Left lung (tissue), 10 donors: Measurements from ENCODE around the gene TTC14. TPM values are rescaled to one million over a fixed set of nuclear protein-coding genes. Genes with fewer than 3 reads are reported as not detected.

Source experiments
- ATAC-seq: fragments of 200-7000 bp; cut with Tn5 transposase; one replicate; pipeline ENCODE4 v1.9.1; 2020; ENCODE audit warnings: moderate library complexity
- DNase-seq, 4 donors: peaks; one replicate each; pipeline ENCODE4 v3.0.0-alpha.2; 2013 to 2020
- H3K27ac ChIP-seq, 2 donors: fragments of 200-600 bp; sonication (generic) in 1 of 2; one replicate each; pipeline versions ENCODE4 v1.5.0 to v1.8.0; 2020 to 2021
- H3K27me3 ChIP-seq, 2 donors: fragments of 200-600 bp; sonication (generic) in 1 of 2; one replicate each; pipeline versions ENCODE4 v1.5.0 to v1.8.0; 2020 to 2021
- H3K36me3 ChIP-seq, 2 donors: fragments of 200-600 bp; sonication (generic) in 1 of 2; one replicate each; pipeline versions ENCODE4 v1.5.0 to v1.8.0; 2020 to 2021
- H3K4me1 ChIP-seq, 2 donors: fragments of 200-600 bp; one replicate each; pipeline ENCODE4 v1.8.0; 2021
- H3K4me3 ChIP-seq, 2 donors: fragments of 200-600 bp; sonication (generic) in 1 of 2; one replicate each; pipeline versions ENCODE4 v1.5.0 to v1.8.0; 2020 to 2021; ENCODE audit warnings: mild to moderate bottlenecking in 1 of 2
- H3K9me3 ChIP-seq, 2 donors: fragments of 200-600 bp; sonication (generic) in 1 of 2; one replicate each; pipeline versions ENCODE4 v1.5.0 to v1.8.0; 2020 to 2021
- CTCF ChIP-seq, 2 donors: fragments of 200-600 bp; sonication (generic) in 1 of 2; IDR thresholded peaks; one replicate each; pipeline versions ENCODE4 v1.5.0 to v1.8.0; 2021; ENCODE audit warnings: antibody characterized with exemption in 2 of 2
- intact Hi-C, 2 donors: fragments of 100-400 bp; cut with DNase I; formaldehyde crosslinking; loops; one replicate each; pipeline versions ENCODE4 v1.11.2 to v1.14.2; 2022
- polyA plus RNA-seq, 6 donors: library from polyadenylated mRNA; unstranded; fragments of 120-200 nt; gene quantifications; one replicate each; pipeline ENCODE4 v1.2.1, GENCODE V29; 2013; ENCODE audit not compliant: insufficient read length in 6 of 6
- total RNA-seq, 2 donors: library from RNA; stranded (reverse); fragmentation: NEBNext Ultra II Directional; extraction: Animal tissue kit (Norgen Biotek cat#: 25700); gene quantifications; one replicate each; pipeline ENCODE4 v1.2.1, GENCODE V29; 2021
- donor health status: DM: no; HTN: yes; CAD: no.
- donor health status: DM: no; HTN: no; CAD: no.

The TTC14 gene
- total and polyA plus RNA-seq, 8 donors, result 39.5 to 149 (median 114) TPM

- no peak for ATAC-seq
- Histone ChIP-seq H3K4me1 (no peaks in the 10 kb centered on the region), H3K27ac (no peak overlapping the region), H3K4me3 (no peak overlapping the region), H3K27me3 (peaks cover 0 to 11% of the 10 kb centered on the region in 2 donors), H3K36me3 (peaks cover 0 to 13% of the 10 kb centered on the region in 2 donors), H3K9me3 (no peaks in the 10 kb centered on the region)
- DNase-seq, result no peak
- intact Hi-C loops, result no loop called here
- no peak for TF ChIP-seq CTCF (IDR thresholded peaks at IDR 0.05)
Observed at GRCh38 chr3:180630371-180630770, 28.4 kb downstream of the TTC14 start.

- Histone ChIP-seq H3K4me3 (no peak overlapping the region), H3K36me3 (peaks cover 0 to 5% of the 10 kb centered on the region in 2 donors), H3K9me3 (no peaks in the 10 kb centered on the region), H3K27ac (no peak overlapping the region), H3K4me1 (no peaks in the 10 kb centered on the region), H3K27me3 (peaks cover 0 to 11% of the 10 kb centered on the region in 2 donors)
- intact Hi-C loops, result no loop called here
- no peak for DNase-seq
- no peak for TF ChIP-seq CTCF (IDR thresholded peaks at IDR 0.05)
- no peak for ATAC-seq
Observed at GRCh38 chr3:180631317-180631716, 29.4 kb downstream of the TTC14 start.

- Histone ChIP-seq H3K27ac (no peak overlapping the region), H3K9me3 (no peaks in the 10 kb centered on the region), H3K4me1 (no peaks in the 10 kb centered on the region), H3K27me3 (peaks cover 0 to 11% of the 10 kb centered on the region in 2 donors), H3K36me3 (no peaks in the 10 kb centered on the region), H3K4me3 (no peak overlapping the region)
- ATAC-seq (no peak), DNase-seq (no peak)
- TF ChIP-seq CTCF (IDR thresholded peaks at IDR 0.05), result no peak
- intact Hi-C loops, result no loop called here
Observed at GRCh38 chr3:180633722-180634121, 31.8 kb downstream of the TTC14 start.

GRCh38 chr3:180640987-180641386 is 39.0 kb downstream of the TTC14 start:
- Histone ChIP-seq H3K27me3 (no peaks in the 10 kb centered on the region), H3K36me3 (no peaks in the 10 kb centered on the region), H3K4me1 (no peaks in the 10 kb centered on the region), H3K4me3 (no peak overlapping the region), H3K9me3 (no peaks in the 10 kb centered on the region), H3K27ac (no peak overlapping the region)
- intact Hi-C loops, result no loop called here
- DNase-seq (no peak), ATAC-seq (no peak)
- no peak for TF ChIP-seq CTCF (IDR thresholded peaks at IDR 0.05)

GRCh38 chr3:180646187-180646790 is 44.3 kb downstream of the TTC14 start:
- H3K36me3 ChIP-seq, result no peaks in the 10 kb centered on the region
- no peak for ATAC-seq
- no peak for TF ChIP-seq CTCF (IDR thresholded peaks at IDR 0.05)

More at GRCh38 chr3:180646187-180646790, 44.3 kb downstream of the TTC14 start:
- H3K9me3 ChIP-seq, result no peaks in the 10 kb centered on the region
- no peaks in the 10 kb centered on the region for H3K27me3 ChIP-seq
- H3K4me3 ChIP-seq, result no peak overlapping the region
- no peak for DNase-seq
- intact Hi-C loops, result no loop called here
- no peaks in the 10 kb centered on the region for H3K4me1 ChIP-seq
- H3K27ac ChIP-seq, result no peak overlapping the region
